Activated CD4-positive, alpha-beta memory T cell treated with anti-CD3 and anti-CD28 coated beads for 36 hours (primary cell): Measurements from ENCODE around the gene NWD2. TPM values are rescaled to one million over a fixed set of nuclear protein-coding genes. Genes with fewer than 3 reads are reported as not detected.
"Not testable (repeated sequence)": the region's sequence is repeated elsewhere in the genome, so short reads cannot be mapped to it uniquely, and the experiment has no call there.

Experiments used
- CTCF ChIA-PET: fragments of 350-600 bp; sonication (Branson Sonifier 250); formaldehyde crosslinking; loops from one replicate; lab custom pipeline; 2021; ENCODE audit warnings: antibody characterized with exemption, inconsistent platforms; lab: Charles Lee
- POLR2A ChIA-PET: fragments of 350-600 bp; sonication (Branson Sonifier 250); formaldehyde crosslinking; loops from one replicate; lab custom pipeline; 2021; ENCODE audit warnings: antibody characterized with exemption; lab: Charles Lee
- DNase-seq: peaks from one replicate; pipeline ENCODE4 v3.0.0-alpha.2; 2020
- H3K27ac Mint-ChIP-seq: one replicate; pipeline ENCODE4 v1.8.0; 2021; ENCODE audit warnings: mixed read lengths
- H3K27me3 Mint-ChIP-seq: one replicate; pipeline ENCODE4 v1.8.0; 2021; ENCODE audit warnings: mixed read lengths
- H3K36me3 Mint-ChIP-seq: one replicate; pipeline ENCODE4 v1.8.0; 2021; ENCODE audit warnings: mixed read lengths
- H3K4me1 Mint-ChIP-seq: one replicate; pipeline ENCODE4 v1.8.0; 2021; ENCODE audit warnings: low read depth, mixed read lengths
- H3K4me3 Mint-ChIP-seq: one replicate; pipeline ENCODE4 v1.8.0; 2021; ENCODE audit warnings: mild to moderate bottlenecking, mixed read lengths
- H3K9me3 Mint-ChIP-seq: one replicate; pipeline ENCODE4 v1.8.0; 2021; ENCODE audit warnings: mixed read lengths
- intact Hi-C: fragments of 100-400 bp; cut with micrococcal nuclease; formaldehyde crosslinking; loops from one replicate; pipeline ENCODE4 v1.15.1; 2023
- total RNA-seq, 2 experiments: library from RNA; stranded (reverse); gene quantifications; one replicate each; pipeline ENCODE4 v1.2.3, GENCODE V29; 2021

NWD2 gene
- not detected for total RNA-seq

DNA sequence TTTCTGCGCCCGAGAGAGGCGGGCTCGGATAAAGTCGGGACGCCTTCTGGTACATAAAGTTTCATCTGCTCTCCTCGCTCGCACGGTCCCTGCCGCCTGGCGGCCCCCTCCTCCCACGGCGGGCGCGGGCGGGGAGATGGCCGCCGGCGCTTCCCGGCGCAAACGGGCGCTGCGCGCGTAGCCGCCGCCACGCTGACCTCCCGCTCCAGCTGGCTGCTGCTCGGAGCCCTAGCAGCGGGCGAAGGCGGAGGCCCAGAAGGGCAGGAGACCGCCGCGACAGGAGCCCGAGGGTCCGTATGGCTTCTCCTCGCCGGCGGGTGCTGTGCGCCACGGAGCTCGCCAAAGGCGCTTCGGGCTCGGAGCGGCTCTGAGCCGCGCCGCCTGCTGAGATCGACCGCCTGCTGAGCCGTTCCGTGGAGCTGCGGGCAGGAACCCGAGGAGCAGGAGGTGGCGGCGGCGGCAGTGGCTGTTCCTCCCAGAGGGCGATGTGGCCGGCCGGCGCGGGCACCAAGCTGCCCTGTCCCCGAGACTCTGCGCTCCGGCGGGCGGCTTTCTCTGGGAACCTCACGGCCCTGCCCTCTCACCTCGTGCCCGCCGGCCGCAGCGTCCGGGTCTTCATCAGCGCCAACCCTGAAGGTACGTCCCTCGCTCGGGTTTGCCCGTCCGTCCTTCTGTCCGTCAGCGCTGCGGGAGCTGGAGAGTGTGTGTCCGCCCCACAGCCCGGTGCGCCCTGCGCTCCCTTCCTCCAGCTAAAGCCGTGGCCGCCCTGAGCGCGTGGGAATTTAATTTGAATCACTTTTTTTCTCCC lies at the start of gene NWD2:
TSS of gene NWD2 (plus strand) at position 161 of the 808 bp plus-strand sequence. CDS start at position 486, 325 bp downstream.
- CTCF ChIA-PET = no interaction called here
- Mint-ChIP-seq H3K36me3 (no peaks in the 10 kb centered on the region), H3K27ac (no peak within 1 kb of the TSS), H3K4me3 (no peak within 1 kb of the TSS), H3K27me3 (peaks cover 38% of the 10 kb centered on the region), H3K9me3 (no peaks in the 10 kb centered on the region), H3K4me1 (no peaks in the 10 kb centered on the region)
- intact Hi-C loops = no loop called here
- POLR2A ChIA-PET = no interaction called here
- no peak for DNase-seq

DNA sequence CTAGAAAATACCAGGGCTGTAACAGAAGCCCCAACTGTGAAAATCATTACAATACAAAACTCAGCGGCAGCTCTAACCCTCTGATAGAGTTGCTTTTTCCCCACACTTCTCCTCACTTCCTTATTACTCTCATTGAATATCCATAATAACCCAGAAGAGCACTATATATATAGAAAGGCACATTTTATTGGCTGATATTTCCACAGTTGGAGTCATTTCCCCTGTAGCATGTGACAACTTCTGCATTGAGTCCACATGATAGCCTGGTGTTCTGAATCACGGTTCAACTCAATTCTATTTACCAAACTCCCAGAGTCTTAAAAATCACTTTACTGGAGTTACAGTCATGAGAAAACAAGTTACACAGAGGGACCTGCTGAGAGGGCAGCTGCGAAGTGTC lies 46.6 kb upstream of the NWD2 start:
- Mint-ChIP-seq H3K27me3 (no peaks in the 10 kb centered on the region), H3K4me3 (no peak overlapping the region), H3K9me3 (no peaks in the 10 kb centered on the region), H3K4me1 (no peaks in the 10 kb centered on the region), H3K27ac (no peak overlapping the region), H3K36me3 (no peaks in the 10 kb centered on the region)
- CTCF ChIA-PET = no interaction called here
- POLR2A ChIA-PET = no interaction called here
- intact Hi-C loops = no loop called here
- no peak for DNase-seq

DNA sequence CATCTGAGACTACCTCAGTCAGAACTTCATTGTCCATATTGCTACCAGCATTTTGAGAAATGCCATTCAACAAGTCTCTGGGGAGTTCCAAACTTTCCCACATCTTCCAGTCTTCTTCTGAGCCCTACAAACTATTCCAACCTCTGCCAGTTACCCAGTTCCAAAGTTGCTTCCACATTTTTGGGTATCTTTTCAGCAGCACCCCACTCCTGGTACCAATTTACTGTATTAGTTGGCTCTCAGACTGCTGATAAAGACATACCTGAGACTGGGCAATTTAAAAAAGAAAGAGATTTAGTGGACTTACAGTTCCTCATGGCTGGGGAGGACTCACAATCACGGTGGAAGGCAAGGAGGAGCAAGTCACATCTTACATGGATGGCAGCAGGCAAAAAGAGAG lies 39.8 kb upstream of the NWD2 start:
- intact Hi-C loops = not testable (repeated sequence)

GRCh38 chr4:37216209-37216608 lies 28.3 kb upstream of the NWD2 start:
- Mint-ChIP-seq H3K27me3 (no peaks in the 10 kb centered on the region), H3K9me3 (no peaks in the 10 kb centered on the region), H3K36me3 (no peaks in the 10 kb centered on the region), H3K4me1 (no peaks in the 10 kb centered on the region), H3K27ac (no peak overlapping the region), H3K4me3 (no peak overlapping the region)
- ChIA-PET CTCF (interaction anchor here (1.5 kb wide), 1 partner anchor 16 kb away, joined by 3 read pairs; no protein-coding TSS in a partner anchor), POLR2A (no interaction called here)
- intact Hi-C loops = no loop called here
- DNase-seq = no peak

More for the DNA sequence above, 39.8 kb upstream of the NWD2 start:
- DNase-seq, POLR2A ChIA-PET, H3K36me3 Mint-ChIP-seq, H3K4me3 Mint-ChIP-seq, CTCF ChIA-PET, H3K27ac Mint-ChIP-seq, H3K27me3 Mint-ChIP-seq, H3K4me1 Mint-ChIP-seq: not testable (repeated sequence)
- H3K9me3 Mint-ChIP-seq = peaks cover 14% of the 10 kb centered on the region

- Mint-ChIP-seq H3K4me3 (no peak overlapping the region), H3K9me3 (no peaks in the 10 kb centered on the region), H3K27ac (no peak overlapping the region), H3K4me1 (no peaks in the 10 kb centered on the region), H3K27me3 (no peaks in the 10 kb centered on the region), H3K36me3 (no peaks in the 10 kb centered on the region)
- CTCF ChIA-PET = no interaction called here
- POLR2A ChIA-PET = no interaction called here
- intact Hi-C loops = no loop called here
- no peak for DNase-seq
Measured at GRCh38 chr4:37219242-37219641, 25.3 kb upstream of the NWD2 start.

DNA sequence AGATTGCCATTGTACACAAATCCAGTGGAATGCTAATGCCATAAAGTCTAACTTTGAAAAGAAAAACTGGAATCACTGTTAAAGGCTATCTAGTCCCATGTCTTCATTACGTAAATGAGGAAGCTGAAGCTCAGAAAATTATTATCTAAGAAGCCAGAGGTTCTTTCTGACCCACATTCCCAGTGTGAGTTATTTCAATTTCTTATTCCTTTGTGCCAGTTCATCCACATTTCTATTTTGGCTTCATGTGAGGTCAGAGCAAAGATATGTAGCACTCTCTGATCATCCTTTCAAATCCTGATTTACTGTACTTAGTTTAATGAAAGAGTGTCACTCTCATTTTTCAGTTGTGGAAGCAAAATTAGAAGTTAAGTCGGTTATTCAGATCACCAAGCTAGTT lies 24.6 kb upstream of the NWD2 start:
- intact Hi-C loops = no loop called here
- Mint-ChIP-seq H3K9me3 (no peaks in the 10 kb centered on the region), H3K4me1 (no peaks in the 10 kb centered on the region), H3K27me3 (no peaks in the 10 kb centered on the region), H3K4me3 (no peak overlapping the region), H3K36me3 (no peaks in the 10 kb centered on the region), H3K27ac (no peak overlapping the region)
- ChIA-PET CTCF (no interaction called here), POLR2A (no interaction called here)
- no peak for DNase-seq

- Mint-ChIP-seq H3K27ac (no peak overlapping the region), H3K27me3 (no peaks in the 10 kb centered on the region), H3K4me1 (no peaks in the 10 kb centered on the region), H3K36me3 (no peaks in the 10 kb centered on the region), H3K9me3 (no peaks in the 10 kb centered on the region), H3K4me3 (no peak overlapping the region)
- intact Hi-C loops = no loop called here
- ChIA-PET POLR2A (no interaction called here), CTCF (no interaction called here)
- DNase-seq = no peak
Measured at GRCh38 chr4:37220685-37221084, 23.9 kb upstream of the NWD2 start.

DNA sequence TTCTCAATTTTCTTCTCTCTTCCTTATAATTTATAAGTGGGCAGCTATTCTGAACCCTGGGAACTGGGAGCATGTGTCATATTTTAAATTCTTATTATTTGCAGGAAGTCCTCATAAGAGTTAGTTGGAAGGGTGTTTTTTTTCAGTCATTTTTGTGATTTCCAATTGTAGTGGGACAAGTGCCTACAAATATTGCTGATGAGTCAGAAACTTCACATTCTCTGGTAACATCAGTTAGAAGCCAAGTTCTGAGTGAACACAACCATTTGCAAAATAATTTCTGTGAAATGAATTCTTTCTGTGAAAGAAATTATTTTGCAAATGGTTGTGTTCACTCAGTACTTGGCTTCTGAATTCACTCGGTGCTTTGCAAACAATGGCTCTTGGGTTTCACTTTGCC lies 20.8 kb upstream of the NWD2 start:
- H3K36me3 Mint-ChIP-seq = no peaks in the 10 kb centered on the region
- no peaks in the 10 kb centered on the region for H3K9me3 Mint-ChIP-seq
- ChIA-PET CTCF (no interaction called here), POLR2A (no interaction called here)
- no peak overlapping the region for H3K4me3 Mint-ChIP-seq
- H3K4me1 Mint-ChIP-seq = no peaks in the 10 kb centered on the region
- H3K27ac Mint-ChIP-seq = no peak overlapping the region
- intact Hi-C loops = no loop called here
- DNase-seq = no peak
- H3K27me3 Mint-ChIP-seq = peaks cover 3% of the 10 kb centered on the region

- CTCF ChIA-PET = no interaction called here
- no peak for DNase-seq
- Mint-ChIP-seq H3K27ac (no peak overlapping the region), H3K4me1 (no peaks in the 10 kb centered on the region), H3K4me3 (no peak overlapping the region), H3K36me3 (no peaks in the 10 kb centered on the region), H3K9me3 (no peaks in the 10 kb centered on the region), H3K27me3 (peaks cover 3% of the 10 kb centered on the region)
- intact Hi-C loops = no loop called here
- POLR2A ChIA-PET = no interaction called here
Measured at GRCh38 chr4:37224854-37225253, 19.7 kb upstream of the NWD2 start.

DNA sequence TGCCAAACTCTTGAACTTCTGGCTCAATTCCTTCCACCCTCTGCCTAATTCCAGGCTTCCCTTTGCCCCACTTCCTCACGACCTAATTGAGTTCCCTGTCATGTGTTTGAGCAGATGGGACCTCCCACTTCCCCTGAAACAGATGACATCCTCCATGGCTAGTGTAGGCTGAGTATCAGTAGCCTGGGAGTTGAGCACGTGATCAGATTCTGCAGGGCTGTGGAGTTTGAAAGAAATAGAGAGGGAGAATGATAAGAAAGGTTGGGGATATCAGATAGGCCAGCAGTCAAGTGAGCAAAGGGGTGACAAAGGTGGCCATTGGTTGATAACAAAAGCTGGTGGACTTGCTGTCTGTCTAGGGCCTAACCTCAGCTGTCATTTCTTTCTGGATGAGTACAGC lies 18.8 kb upstream of the NWD2 start:
- DNase-seq = no peak
- H3K36me3 Mint-ChIP-seq = no peaks in the 10 kb centered on the region
- H3K27me3 Mint-ChIP-seq = peaks cover 3% of the 10 kb centered on the region
- ChIA-PET CTCF (no interaction called here), POLR2A (no interaction called here)
- no peaks in the 10 kb centered on the region for H3K4me1 Mint-ChIP-seq
- no peak overlapping the region for H3K4me3 Mint-ChIP-seq
- H3K27ac Mint-ChIP-seq = no peak overlapping the region
- H3K9me3 Mint-ChIP-seq = no peaks in the 10 kb centered on the region
- intact Hi-C loops = no loop called here

DNA sequence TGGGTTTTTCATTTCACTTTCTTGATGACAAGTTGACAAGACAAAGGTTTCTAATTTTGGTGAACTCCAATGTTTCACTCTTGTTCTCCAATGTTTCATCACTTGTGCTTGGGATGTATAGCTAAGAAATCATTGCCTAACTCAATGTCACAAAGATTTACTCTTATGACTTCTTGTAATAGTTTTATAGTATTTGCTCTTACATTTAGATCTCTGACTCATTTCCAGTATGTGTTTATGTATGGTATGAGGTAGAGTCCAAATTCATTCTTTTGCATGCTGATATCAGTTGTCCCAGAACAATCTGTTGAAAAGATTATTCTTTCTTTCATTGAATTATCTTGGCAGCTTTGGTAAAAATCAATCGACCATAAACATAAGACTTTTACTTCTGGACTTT lies 12.2 kb upstream of the NWD2 start:
- H3K27me3 Mint-ChIP-seq = peaks cover 8% of the 10 kb centered on the region
- DNase-seq = no peak
- no peaks in the 10 kb centered on the region for H3K4me1 Mint-ChIP-seq
- H3K9me3 Mint-ChIP-seq = no peaks in the 10 kb centered on the region
- ChIA-PET CTCF (interaction anchor here (1.3 kb wide), 1 partner anchor 17 kb away, joined by 3 read pairs; no protein-coding TSS in a partner anchor), POLR2A (no interaction called here)
- H3K36me3 Mint-ChIP-seq = no peaks in the 10 kb centered on the region
- no peak overlapping the region for H3K27ac Mint-ChIP-seq
- H3K4me3 Mint-ChIP-seq = no peak overlapping the region
- intact Hi-C loops = no loop called here

DNA sequence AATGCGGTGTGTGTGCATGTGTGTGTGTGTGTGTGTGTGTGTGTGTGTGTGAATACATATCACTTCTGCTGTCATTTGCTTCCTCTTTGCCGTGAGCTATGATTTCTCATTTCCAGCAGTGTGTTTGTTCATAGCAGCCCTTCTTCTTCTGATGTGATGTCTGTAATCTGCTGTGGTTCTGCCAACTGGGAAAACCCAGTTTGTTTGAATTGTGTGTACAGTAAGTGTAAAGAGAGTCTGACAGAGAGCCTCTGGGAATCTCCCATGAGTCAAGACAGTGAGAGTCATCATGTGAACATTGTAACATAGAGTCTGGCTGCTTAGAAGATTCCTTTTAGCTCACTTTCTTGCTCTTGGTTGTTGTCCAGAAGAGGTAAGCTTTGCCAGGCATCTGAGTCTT lies 8.4 kb upstream of the NWD2 start:
- DNase-seq = no peak
- H3K36me3 Mint-ChIP-seq = no peaks in the 10 kb centered on the region
- intact Hi-C loops = no loop called here
- POLR2A ChIA-PET = no interaction called here
- CTCF ChIA-PET = no interaction called here
- no peaks in the 10 kb centered on the region for H3K9me3 Mint-ChIP-seq
- H3K27ac Mint-ChIP-seq = no peak overlapping the region
- no peak overlapping the region for H3K4me3 Mint-ChIP-seq
- peaks cover 7% of the 10 kb centered on the region for H3K27me3 Mint-ChIP-seq
- no peaks in the 10 kb centered on the region for H3K4me1 Mint-ChIP-seq

DNA sequence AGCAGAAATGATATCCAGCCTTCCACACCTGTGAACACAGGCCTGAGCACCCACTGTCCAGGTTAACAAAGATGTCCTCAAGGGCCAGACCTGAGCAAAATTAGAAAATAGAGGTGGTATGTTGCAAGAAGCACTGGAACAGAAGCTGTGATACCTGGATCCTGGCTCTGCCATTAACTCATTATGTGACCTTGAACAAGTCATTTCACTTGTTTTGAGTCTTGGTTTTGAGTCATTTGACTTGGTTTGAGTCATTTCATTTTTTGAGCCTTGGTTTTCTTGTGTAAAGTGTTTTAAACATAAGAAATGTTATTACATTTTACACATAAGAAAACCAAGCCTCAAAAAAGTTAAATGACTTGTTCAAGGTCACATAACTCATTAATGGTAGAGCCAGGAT lies 2.9 kb upstream of the NWD2 start:
- Mint-ChIP-seq H3K27me3 (peaks cover 36% of the 10 kb centered on the region), H3K27ac (no peak overlapping the region), H3K4me1 (no peaks in the 10 kb centered on the region), H3K4me3 (no peak overlapping the region), H3K9me3 (no peaks in the 10 kb centered on the region), H3K36me3 (no peaks in the 10 kb centered on the region)
- intact Hi-C loops = no loop called here
- POLR2A ChIA-PET = no interaction called here
- CTCF ChIA-PET = no interaction called here
- DNase-seq = no peak
